SHP77 treated with DMSO at 0.1 percent for 48 hours (cell line): ENCODE data around the gene PC.

Source experiments
- DNase-seq: peaks from one replicate; lab custom pipeline; 2025; lab: John Stamatoyannopoulos, UW

PC gene

DNA sequence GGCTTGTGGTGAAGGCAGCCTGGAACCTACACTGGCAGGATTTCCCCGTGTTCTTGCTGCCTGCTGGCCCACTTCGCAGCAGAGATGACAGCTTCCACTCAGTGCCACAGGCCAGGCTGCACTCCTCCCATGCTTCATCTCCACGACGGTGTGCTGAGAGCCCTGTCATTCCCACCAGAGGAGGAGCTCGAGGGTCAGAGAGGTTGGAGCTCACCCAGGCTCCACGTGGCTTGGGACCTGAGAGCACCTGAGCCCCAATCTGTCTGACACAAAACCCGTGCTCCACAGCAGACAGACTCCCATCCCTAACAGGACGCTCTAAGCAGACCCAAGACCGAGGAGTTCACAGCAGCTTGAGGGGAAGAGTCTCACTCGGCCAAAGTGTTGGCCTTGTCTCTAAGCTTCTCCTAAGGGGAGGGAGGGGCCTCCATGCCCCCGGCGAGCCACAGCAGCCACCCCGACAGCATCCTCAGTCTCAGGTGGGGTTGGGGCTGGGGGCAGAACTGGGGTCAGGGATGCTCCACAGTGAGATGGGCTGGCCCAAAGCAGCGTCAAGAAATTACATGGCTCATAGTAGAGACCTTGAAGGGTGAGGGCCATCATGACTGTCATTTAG lies 90.7 kb downstream of the PC start:
- DNase-seq = no peak

DNA sequence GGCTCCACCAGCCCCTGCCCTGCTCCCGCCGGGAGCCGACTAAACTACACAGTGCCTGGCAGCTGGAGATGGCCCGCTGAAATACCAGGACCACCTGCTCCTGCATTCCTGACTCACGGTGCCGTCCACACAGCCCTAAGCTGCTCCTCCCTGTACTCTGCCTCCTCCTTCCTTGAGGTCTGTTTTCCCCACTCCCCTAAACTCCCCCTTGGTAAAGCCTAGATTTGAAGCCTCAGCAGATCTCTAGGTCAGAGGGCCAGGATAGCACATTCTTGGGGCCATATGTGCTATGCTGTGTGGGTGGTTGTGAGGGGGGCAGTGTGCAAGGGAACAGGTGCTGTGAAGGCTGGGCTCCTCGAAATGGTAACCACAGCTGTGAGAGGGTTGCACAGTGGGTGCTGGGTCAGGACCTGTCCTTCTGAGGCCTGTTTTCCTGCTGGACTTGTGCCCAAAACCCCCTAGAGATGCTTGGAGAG lies 91.6 kb downstream of the PC start:
- no peak for DNase-seq

DNA sequence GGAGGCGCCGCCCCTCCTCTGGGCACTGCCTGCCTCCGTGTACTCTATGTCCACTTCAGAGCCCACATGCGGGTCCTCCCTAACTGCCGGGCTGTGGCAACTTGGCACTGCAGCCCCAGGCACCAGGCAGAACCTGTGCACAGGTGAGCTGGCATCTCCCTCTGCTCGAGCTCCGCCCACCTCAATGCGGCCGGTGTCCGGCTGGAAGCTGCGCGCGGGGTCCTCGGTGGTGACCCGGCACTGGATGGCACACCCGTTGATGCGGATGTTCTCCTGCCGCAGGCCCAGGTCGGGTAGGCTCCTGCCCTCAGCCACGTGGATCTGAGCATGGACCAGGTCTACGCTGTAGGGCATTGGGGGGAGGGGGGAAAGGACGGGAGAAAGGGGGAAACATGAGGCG lies 92.2 kb downstream of the PC start:
- DNase-seq = no peak

DNA sequence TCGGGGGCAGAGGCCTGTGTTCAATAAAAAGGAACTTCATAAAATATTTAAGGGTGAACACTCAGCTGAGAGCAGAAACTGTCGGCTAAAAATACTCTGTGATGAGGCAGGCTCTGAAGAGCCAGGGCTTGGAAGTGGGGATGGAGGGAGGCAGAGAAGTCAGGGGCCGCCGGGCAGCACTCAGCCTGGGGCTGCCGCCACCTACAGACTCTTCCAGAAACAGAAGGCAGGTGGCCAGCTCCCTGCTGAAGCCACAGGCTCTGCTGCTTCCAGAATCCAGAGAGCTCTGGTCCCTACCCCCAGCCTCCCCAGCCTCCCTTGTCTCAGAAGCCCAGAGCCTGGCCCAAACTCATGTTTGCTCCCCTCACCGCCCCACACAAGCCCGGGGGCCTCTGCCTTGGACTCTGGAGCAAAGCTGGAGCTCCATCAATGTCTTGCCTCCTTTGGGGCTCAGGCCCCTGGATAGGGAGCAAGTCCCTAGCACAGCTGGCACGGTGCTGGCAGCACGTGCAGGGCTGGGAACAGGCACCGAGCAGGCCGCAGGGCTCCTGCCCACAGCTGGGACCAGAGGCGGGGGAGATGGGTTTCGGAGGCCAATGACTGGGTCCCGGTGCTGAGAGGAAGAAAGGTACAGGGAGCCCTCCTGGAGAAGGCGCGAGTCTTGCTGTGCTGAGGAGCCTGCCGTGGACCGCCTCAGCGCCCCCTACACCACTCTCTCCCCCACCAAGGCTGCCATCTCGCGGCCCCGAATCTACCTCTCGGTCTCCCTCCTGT lies 93.1 kb downstream of the PC start:
- DNase-seq = no peak

DNA sequence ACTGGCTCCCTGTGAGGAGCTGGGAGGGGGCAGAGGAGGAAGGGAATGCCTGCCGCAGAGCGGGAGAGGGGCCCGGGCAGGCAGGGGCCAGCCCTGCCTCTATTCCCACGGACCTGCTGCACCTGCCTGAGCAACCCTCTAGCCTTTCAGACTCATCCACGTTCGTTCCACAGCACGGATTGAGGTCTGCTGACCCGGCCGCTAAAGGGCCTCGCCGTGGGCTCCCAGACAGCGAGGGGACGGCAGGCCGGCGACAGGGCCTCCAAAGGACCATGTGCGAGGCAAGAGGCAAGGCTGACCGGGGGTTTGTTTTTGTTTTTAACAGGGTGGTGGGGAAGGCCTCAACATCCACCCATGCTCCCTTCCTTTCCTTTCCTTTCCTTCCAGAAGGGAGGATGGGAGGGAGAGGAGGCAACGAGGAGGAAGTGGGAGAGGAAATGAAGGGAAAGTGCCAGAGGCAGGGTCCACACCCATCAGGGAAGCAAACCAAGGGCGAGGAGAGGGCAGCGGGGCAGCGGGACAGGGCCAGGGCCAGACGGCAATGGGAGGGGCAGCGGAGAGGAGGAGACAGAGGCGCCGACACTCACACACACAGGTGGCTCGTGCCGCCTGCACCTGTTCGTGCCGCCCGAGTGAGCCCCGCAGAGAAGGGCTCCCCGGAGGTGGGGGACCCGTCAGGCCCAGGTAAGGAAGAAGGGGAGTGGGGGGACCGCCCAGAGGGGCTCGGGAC lies 93.8 kb downstream of the PC start:
- no peak for DNase-seq

DNA sequence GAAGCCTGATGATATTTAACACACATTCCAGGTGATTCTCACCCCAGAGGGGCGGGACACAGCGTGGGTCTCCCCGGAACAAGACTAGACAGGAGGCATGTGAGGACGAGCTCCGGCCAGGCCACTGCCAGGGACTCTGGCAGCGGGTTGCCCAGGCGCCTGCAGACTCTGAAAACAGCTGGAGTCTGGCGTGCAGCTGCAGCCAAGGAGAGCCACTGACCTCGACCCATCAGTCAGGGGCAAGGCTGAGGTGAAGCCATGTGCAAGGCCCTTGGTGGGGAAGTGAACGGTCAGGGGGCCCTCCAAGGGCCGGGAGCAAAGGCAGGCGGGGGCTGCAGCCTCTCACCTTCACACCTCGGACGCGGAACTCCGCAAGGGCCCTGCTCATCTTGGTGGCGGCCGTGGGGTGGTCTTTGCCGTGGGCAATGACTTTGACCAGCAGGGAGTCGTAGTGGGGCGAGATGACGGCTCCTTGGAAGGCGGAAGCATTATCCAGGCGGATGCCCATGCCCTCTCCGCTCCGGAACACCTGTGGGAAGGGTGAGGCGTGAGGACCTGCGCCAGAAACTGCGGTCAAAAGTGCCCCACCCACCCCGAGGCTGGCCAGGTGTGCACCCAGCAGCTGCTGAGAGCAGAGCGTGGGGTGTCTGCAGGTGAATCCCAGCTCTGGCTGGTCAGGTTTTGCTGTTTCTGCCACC lies 94.6 kb downstream of the PC start:
- no peak for DNase-seq

DNA sequence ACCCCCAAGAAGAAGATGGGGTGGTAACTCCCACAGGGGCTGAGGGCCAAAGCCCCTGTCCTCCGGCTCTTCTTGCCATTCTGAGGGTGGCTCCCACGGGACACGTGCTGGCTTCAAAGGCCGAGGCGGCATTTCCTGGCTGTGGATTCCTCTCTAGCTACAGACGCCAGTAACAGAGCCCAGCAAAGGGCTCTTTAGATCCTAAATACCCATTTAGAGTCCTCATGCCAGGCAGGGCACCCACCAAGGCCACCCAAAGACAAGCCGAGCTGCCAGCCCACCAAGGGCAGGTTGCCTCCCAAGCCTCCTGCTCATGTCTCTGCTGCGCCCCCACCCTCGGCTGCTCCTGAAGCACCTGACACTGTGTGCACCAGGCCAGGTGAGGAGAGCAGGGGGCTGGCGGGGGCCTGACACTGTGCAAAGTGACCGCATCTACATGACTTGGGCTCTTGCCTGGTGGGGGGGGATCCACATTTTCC lies 95.6 kb downstream of the PC start:
- DNase-seq = no peak

DNA sequence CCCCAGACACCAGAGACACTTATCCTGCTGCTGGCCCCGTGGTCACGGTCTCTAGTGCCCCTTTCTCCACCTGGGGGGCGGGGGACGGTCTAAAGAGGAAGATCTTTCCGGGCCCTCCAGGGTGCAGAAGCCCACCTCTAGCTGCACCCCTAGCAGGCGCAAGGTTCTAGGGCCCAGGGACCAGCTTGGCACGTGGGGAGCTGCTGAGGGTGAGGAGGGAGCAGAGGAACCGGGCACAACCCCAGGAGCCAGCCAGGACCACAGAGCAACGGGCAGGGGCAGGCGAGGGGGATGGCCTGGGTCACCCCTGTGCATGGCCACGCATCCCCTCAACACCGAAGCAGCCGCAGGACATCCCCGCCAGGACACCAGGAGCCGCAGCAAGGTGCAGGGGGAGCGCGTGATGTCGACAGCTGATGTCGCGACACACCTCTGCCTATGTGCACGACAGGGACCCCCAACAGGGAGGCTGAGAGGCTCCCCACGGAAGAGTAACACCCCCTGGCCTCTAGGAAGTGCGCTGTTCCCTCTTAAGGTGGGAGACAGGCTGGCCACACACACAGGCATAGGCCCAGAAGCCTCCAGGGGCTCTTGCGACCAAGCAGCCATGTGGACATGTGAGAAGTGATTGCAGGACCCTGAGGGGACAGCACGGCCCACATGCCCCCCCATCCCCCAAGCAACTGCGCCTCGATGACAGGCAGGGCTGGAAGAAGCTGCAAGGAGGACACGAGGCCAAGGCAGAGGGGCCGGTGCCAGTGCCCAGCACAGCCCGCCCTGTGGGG lies 96.2 kb downstream of the PC start:
- DNase-seq = no peak

DNA sequence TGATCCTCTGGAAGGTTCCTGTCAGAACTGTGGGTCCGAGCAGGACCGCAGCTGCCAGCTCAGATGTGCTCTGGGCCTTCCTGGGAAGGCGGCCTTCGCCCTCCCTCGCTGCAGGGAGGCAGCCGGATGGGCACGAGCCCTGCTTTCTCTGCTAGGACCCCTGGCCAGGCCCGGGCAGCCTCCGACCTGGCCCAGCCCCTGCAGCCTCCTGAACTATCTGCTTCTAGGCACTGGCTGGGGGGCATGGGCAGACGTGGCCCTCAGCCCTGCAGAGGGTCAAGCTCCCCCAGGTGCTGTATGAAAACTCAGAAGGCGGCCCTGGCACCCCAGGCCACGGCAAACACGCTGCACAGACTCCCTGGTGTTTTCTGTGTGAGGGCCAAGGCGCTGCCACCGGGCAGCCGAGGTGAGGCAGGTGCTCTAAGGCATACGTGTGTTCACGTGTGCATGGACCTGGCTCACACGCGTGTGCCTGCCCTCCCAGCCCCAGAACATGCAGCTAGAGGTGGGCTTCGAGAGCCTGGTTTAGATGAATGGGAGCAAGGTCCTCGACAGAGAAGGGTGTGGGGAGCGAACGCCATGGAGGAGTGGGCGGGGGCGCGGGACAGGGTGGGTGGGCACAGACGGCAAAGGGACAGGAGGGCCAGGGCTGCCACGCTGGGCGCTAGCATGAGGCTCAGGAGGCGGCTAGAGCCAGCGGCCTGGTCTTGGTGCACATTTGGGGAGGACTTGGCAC lies 97.0 kb downstream of the PC start:
- no peak for DNase-seq

DNA sequence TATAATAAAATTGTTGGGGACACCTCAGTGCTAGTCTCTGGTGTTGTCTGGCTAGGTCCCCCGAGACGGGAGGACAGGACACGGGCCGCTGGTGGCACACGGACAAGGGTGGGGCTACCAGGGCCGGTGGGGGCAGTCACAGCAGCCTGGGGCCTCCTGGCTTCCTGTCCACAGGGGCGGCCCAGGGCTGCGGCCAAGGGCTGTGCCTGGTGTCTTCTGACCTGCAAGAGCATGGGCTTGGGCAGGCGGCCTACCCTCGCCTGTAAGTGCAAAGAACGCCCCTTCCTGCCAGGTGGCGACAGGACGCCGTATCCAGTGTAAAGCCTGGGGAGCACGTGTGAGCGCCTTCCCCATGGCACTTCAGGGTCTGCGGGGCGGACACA lies 97.7 kb downstream of the PC start:
- no peak for DNase-seq

DNA sequence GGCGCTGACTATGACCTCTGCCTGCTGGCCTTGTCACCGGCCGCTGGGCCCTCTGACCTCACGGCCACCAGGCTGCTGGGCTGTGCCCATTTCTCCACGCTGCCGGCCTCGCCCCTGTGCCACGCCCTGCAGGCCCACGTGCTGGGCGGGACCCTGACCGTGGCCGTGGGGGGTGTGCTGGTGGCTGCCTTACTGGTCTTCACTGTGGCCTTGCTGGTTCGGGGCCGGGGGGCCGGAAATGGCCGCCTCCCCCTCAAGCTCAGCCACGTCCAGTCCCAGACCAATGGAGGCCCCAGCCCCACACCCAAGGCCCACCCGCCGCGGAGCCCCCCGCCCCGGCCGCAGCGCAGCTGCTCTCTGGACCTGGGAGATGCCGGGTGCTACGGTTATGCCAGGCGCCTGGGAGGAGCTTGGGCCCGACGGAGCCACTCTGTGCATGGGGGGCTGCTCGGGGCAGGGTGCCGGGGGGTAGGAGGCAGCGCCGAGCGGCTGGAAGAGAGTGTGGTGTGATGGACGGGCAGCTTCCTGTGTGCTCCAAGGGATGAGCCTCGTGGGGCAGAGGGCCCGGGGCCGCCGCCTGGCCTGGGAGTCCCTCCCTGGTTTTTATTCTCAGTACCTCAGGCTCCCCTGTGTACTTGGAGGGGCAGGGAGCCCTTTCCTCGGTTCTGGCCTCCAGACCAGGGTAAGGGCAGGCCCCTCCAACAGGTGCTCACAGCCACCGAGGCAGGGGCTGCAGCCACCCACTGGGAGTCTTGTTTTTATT lies 98.3 kb downstream of the PC start:
- no peak for DNase-seq

DNA sequence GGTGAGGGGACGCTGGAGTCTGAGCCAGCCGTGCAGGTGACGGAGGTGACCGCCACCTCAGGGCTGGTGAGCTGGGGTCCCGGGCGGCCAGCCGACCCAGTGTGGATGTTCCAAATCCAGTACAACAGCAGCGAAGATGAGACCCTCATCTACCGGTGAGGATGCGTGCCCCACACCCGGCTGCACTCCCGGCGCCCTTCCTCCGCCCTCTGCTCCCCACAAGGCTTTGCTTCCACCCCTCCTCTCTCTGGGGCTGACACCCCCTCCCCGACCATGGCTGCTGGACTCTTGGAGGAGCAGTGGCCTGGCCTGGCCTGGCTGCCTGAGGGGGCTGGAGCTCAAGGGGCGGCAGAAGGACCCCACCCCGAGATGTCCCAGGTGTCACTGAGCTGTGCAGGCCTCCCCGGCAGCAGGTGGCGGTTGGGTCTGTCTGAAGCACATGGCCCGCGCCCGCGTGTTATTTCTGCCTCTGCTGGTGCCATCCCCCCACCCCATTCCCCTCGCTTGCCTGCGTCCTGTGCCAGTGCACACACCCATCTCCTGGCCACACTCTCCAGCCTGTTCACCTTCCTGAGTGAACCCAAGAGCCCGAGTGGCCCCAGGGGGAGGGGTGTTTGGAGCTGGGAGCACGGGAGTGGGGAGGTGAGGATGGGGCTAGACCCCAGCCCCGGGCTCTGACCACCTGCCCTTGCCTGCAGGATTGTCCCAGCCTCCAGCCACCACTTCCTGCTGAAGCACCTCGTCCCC lies 99.1 kb downstream of the PC start:
- no peak for DNase-seq

DNA sequence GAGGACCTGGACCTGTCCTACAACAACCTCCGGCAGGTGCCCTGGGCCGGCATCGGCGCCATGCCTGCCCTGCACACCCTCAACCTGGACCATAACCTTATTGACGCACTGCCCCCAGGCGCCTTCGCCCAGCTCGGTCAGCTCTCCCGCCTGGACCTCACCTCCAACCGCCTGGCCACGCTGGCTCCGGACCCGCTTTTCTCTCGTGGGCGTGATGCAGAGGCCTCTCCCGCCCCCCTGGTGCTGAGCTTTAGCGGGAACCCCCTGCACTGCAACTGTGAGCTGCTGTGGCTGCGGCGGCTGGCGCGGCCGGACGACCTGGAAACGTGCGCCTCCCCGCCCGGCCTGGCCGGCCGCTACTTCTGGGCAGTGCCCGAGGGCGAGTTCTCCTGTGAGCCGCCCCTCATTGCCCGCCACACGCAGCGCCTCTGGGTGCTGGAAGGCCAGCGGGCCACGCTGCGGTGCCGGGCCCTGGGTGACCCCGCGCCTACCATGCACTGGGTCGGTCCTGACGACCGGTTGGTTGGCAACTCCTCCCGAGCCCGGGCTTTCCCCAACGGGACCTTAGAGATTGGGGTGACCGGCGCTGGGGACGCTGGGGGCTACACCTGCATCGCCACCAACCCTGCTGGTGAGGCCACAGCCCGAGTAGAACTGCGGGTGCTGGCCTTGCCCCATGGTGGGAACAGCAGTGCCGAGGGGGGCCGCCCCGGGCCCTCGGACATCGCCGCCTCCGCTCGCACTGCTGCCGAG lies 99.8 kb downstream of the PC start:
- DNase-seq = no peak

DNA sequence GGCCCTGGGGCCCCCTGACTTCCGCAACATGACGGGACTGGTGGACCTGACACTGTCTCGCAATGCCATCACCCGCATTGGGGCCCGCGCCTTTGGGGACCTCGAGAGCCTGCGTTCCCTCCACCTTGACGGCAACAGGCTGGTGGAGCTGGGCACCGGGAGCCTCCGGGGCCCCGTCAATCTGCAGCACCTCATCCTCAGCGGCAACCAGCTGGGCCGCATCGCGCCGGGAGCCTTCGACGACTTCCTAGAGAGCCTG lies 100.3 kb downstream of the PC start:
- no peak for DNase-seq

DNA sequence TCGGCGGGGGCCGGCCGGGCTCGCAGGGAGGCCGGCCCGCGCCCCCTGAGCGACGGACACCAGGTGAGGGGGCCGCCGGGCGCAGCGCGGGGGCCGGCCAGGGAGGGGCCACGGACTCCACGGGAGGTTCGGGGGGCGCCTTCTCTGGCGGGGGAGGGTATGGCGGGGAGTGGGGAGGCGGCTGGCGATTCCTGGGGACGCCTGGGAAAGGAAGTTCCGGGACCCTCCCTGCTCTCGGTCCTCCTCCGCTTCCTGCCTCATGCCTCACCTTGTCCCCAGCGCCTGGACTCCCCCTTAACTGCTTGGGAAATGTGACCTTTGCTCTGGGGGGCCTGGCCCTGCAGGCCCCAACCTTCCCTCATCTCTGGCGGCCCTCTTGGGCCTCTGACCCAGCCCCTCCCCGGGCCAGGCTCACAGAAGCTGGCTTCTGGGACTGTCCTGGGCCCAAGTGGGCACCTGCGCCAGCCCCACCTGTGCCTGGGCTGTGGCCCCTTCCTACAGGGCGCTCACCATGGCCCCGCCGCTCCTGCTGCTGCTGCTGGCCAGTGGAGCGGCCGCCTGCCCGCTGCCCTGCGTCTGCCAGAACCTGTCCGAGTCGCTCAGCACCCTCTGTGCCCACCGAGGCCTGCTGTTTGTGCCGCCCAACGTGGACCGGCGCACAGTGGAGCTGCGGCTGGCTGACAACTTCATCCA lies 100.8 kb downstream of the PC start:
- DNase-seq = no peak

DNA sequence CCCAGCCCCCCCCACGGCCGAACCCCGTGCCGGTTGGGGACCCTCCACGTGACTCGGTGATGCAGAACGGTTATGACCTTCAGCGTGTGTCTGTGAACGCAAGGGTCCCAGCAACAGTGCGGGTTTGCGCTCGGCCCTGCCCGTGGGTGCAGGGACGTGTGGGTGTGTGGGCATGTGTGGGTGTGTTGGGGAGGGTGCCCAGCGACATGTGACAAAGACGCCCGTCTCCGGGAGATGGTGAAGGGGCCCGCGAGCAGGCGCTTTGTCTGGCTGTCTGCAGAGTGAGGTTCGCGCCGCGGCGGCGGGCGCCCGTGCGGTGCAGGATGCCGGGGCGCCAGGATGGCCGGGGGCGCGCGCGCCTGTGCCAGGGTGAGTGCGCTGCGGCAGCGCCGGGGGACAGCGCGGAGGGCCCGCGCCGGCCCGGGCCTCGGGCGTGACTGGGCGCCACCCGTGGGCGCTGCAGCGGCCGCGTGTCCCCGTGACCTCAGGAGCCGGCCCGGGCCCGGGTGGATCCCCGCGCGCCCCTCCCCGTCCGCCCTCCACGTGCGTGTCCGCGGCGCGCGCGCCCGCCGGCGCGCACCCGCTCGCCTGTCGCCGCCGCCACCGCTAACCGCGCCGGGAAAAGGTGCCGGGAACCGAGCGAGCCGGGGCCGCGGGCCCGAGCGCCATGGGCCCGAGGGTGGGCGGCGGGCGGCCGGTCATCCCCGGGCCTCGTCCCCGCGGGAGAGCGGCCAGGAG lies 101.5 kb downstream of the PC start, which contains the start of gene LRFN4:
LRFN4 (plus strand) TSS at position 569 of the 738 bp plus-strand sequence. CDS start 681 bp downstream, outside the sequence.
- no peak for DNase-seq
